UCSD-AML1 (cell line): ENCODE data around the gene TRAPPC10.
"Not testable (repeated sequence)": the region's sequence is repeated elsewhere in the genome, so short reads cannot be mapped to it uniquely, and the experiment has no call there.

Experiments
- DNase-seq: peaks from one replicate; lab custom pipeline; 2025; ENCODE audit not compliant: unreplicated experiment; lab: John Stamatoyannopoulos, UW

TRAPPC10 gene

GRCh38 chr21:44139787-44140551 lies 127.9 kb downstream of the TRAPPC10 start:
- not testable (repeated sequence) for DNase-seq

GRCh38 chr21:44140552-44140932 lies 128.4 kb downstream of the TRAPPC10 start:
- DNase-seq: not testable (repeated sequence)

DNA sequence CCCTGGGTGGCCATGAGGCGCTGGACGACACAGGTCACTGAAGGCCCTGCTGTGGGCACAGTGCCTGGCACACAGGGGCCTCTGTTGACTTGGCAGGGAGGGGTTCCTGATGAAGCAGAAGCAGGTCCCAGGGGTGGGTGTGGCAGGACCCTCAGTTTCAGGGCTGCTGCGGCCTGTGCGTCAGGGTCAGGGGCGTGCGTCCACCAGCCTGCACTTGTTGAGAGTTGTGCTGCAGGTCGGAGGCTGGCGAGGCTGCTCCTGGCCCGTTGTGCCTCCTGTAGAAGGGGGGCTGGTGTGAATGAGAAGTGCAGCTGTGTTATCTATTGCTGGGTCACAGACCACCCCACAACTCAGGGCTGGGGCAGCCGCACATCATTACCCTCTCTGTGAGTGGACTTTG lies 130.4 kb downstream of the TRAPPC10 start:
- not testable (repeated sequence) for DNase-seq

DNA sequence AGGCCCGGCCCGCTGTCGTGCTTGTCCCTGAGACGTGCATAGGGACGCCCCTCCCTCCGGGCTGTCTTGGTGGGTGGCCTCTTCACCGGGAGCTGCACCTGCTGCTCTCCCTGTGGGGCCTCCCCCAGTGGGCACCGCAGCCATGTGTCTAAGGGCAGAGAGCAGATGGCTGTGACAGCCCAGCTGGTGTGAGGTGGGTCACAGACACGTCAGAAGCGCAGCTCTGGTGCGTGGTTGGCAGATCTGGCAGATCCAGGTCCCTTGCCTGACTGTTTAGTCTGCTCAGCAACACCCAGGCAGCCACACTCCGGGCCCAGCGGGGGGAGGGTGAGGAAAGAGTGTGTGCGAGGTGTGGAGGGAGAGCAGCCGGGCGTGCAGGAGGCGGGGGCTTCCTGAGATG lies 131.3 kb downstream of the TRAPPC10 start:
- not testable (repeated sequence) for DNase-seq

DNA sequence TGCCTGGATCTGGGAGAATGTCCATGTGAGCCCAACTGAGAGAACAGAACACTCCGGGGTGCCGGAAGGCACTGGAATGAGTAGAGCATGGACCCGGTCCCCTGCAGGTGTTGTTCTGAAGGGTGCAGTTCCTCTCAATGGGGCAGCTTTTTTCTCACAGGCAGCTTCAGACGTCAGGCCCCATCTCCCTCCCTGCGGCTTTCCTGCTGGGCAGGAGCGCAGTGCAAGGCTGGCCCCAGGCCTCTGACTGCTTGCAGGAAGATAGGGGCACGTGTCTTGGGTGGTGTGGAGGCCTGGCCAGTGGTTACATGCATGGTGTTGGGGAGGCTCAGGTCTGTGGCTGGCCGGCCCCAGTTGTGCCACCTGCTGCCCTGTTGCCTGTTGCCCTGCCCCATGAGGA lies 131.9 kb downstream of the TRAPPC10 start:
- DNase-seq: not testable (repeated sequence)

- not testable (repeated sequence) for DNase-seq
Observed at GRCh38 chr21:44144784-44145602, 132.9 kb downstream of the TRAPPC10 start.

GRCh38 chr21:44145616-44146015 lies 133.5 kb downstream of the TRAPPC10 start:
- not testable (repeated sequence) for DNase-seq

DNA sequence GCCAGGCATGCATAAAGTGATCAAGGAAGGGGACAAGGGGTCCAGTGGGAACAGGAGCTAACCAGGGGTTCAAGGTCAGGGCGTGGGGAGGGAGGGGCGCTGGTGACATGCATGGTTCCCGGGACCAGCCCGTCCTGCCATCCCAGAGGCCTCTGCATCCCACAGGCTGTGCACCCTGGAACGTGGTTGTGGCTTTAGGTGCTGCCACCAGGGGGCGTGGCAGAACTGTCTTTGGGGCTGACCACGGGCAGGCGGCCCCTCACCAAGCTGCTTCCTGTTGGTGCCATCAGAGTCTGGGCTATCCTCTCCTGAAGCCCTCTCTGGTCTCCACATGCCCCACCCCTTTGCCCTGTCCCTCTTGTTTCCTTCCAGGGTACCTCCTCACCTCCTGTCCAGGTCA lies 135.0 kb downstream of the TRAPPC10 start:
- not testable (repeated sequence) for DNase-seq

DNA sequence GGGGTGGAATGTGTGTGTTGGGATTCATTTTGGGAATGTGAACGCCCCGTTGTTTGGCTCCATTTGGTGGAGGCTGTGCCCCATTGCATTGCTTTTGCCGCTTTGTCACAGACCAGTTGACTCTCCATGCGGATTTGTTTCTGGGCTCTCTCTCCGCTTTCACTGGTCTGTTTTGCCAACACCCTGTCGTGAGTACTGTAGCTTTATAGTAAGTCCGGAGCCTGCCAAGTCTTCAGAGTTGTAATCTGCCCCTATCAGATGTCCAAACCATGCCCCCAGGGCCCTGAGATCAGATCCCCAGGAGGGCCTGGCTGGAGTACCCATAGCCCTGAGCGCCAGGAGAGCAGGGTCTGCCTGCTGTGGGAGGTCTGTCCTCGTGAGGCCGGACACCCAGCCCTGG lies 138.1 kb downstream of the TRAPPC10 start:
- not testable (repeated sequence) for DNase-seq

- not testable (repeated sequence) for DNase-seq
Observed at GRCh38 chr21:44153214-44153888, 141.2 kb downstream of the TRAPPC10 start.

- DNase-seq: not testable (repeated sequence)
Observed at GRCh38 chr21:44153889-44154228, 141.8 kb downstream of the TRAPPC10 start.

- not testable (repeated sequence) for DNase-seq
Observed at GRCh38 chr21:44154816-44155230, 142.7 kb downstream of the TRAPPC10 start.

DNA sequence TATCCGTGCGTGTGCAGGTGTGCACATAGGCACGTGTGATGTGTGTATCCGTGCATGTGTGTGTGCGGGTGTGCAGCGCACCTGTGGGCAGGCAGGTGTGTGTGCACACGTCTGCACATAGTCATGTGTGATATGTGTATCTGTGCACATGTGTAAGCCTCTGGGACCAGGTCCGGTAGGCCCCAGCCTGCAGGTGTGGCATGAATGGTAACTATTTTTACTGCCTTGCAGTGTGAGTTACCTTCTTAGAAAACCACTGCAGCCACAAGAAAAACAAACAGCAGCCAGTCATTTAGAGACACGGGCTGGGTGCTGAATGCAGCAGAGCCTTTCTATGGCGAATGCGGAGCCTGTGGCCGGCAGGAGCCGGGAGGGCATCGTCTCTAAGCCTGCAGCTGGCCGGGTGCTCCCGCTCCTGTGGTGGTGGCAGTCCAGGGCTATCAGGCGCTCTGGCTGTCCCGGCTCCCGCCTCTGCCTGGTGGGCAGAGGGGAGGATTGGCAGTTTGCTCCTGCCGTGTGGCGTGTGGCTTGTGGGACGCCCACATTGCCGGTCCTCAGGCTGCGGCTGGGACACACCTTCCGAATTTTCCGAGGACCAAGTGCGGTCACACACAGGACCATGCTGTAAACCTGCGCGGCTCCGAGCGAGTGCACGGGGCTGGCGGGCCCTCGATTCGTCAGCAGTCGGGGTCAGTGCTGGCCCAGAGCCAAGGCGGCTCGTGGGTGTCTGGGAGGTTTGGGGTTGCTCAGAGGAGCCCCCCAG lies 143.3 kb downstream of the TRAPPC10 start:
- DNase-seq: not testable (repeated sequence)

DNA sequence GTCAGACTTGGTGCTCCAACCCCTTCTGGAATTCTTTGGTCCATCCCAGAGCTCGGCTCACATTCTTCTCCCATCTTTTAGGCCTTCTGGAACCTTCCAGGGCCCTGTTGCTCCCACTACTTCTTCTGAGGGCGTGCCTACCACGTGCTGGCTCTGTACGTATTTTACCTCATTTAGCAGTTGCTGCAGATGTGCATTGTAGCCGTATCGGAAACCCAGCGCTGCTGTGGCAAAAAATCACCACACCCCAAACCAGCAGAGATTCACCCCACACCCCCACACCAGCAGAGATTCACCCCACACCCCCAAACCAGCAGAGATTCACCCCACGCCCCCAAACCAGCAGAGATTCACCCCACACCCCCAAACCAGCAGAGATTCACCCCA lies 143.9 kb downstream of the TRAPPC10 start:
- DNase-seq: not testable (repeated sequence)
